ENCODE data around the gene GOSR2. TPM values are rescaled to one million over a fixed set of nuclear protein-coding genes. Genes with fewer than 3 reads are reported as not detected.
A peak's percentile ranks its signal among the peaks of the same experiment; 100 is the strongest.
"Not testable (repeated sequence)": the region's sequence is repeated elsewhere in the genome, so short reads cannot be mapped to it uniquely, and the experiment has no call there.

GOSR2 gene
- total RNA-seq, 2 donors from 2014 or later = 30.9 to 94.8 TPM

GRCh38 chr17:46951706-46952105, 28.7 kb downstream of the GOSR2 start:
- ATAC-seq (ENCODE audit: insufficient number of reproducible peaks, low FRiP score, low read depth) (no peak), DNase-seq (ENCODE audit: low spot score) (no peak)
- no peak for TF ChIP-seq CTCF (IDR thresholded peaks at IDR 0.05)
- no peak overlapping the region for H3K4me3 ChIP-seq
- no peaks in the 10 kb centered on the region for H3K4me1 ChIP-seq (ENCODE audit: control insufficient read depth in 1 of 2, low read depth in 2 of 2)
- no peaks in the 10 kb centered on the region for H3K27me3 ChIP-seq (replicated peaks; ENCODE audit: insufficient read depth)
- H3K36me3 ChIP-seq = no peaks in the 10 kb centered on the region
- no peak overlapping the region for H3K27ac ChIP-seq
- no peaks in the 10 kb centered on the region for H3K9me3 ChIP-seq

- Histone ChIP-seq H3K4me3 (no peak overlapping the region), H3K4me1 (ENCODE audit: control insufficient read depth in 1 of 2, low read depth in 2 of 2) (no peaks in the 10 kb centered on the region), H3K27me3 (replicated peaks; ENCODE audit: insufficient read depth) (no peaks in the 10 kb centered on the region), H3K27ac (no peak overlapping the region), H3K9me3 (no peaks in the 10 kb centered on the region), H3K36me3 (no peaks in the 10 kb centered on the region)
- no peak for DNase-seq (ENCODE audit: low spot score)
- no peak for ATAC-seq (ENCODE audit: insufficient number of reproducible peaks, low FRiP score, low read depth)
- no peak for TF ChIP-seq CTCF (IDR thresholded peaks at IDR 0.05)
These were observed 29.2 kb downstream of the GOSR2 start for GRCh38 chr17:46952115-46952514.

GRCh38 chr17:46953191-46953590, 30.2 kb downstream of the GOSR2 start:
- not testable (repeated sequence) for H3K27ac ChIP-seq; DNase-seq (ENCODE audit: low spot score); H3K27me3 ChIP-seq (replicated peaks; ENCODE audit: insufficient read depth); H3K9me3 ChIP-seq; H3K4me1 ChIP-seq (ENCODE audit: control insufficient read depth in 1 of 2, low read depth in 2 of 2); H3K36me3 ChIP-seq; H3K4me3 ChIP-seq; ATAC-seq (ENCODE audit: insufficient number of reproducible peaks, low FRiP score, low read depth)

- DNase-seq (ENCODE audit: low spot score) = no peak
- no peaks in the 10 kb centered on the region for H3K9me3 ChIP-seq
- no peak for TF ChIP-seq CTCF (IDR thresholded peaks at IDR 0.05)
These were observed 35.2 kb downstream of the GOSR2 start for GRCh38 chr17:46958041-46958591.

GRCh38 chr17:46960152-46960551, 37.2 kb downstream of the GOSR2 start:
- ATAC-seq (ENCODE audit: insufficient number of reproducible peaks, low FRiP score, low read depth) = no peak
- Histone ChIP-seq H3K4me1 (ENCODE audit: control insufficient read depth in 1 of 2, low read depth in 2 of 2) (no peaks in the 10 kb centered on the region), H3K4me3 (no peak overlapping the region), H3K27ac (no peak overlapping the region), H3K27me3 (replicated peaks; ENCODE audit: insufficient read depth) (no peaks in the 10 kb centered on the region), H3K9me3 (no peaks in the 10 kb centered on the region), H3K36me3 (no peaks in the 10 kb centered on the region)
- TF ChIP-seq CTCF (IDR thresholded peaks at IDR 0.05) = no peak
- DNase-seq (ENCODE audit: low spot score) = no peak

More at GRCh38 chr17:46958041-46958591, 35.2 kb downstream of the GOSR2 start:
- H3K36me3 ChIP-seq = no peaks in the 10 kb centered on the region
- H3K27me3 ChIP-seq (replicated peaks; ENCODE audit: insufficient read depth) = no peaks in the 10 kb centered on the region
- no peaks in the 10 kb centered on the region for H3K4me1 ChIP-seq (ENCODE audit: control insufficient read depth in 1 of 2, low read depth in 2 of 2)
- no peak overlapping the region for H3K4me3 ChIP-seq
- no peak for ATAC-seq (ENCODE audit: insufficient number of reproducible peaks, low FRiP score, low read depth)
- H3K27ac ChIP-seq = no peak overlapping the region

GRCh38 chr17:46962374-46962790, 39.4 kb downstream of the GOSR2 start:
- no peaks in the 10 kb centered on the region for H3K27me3 ChIP-seq (replicated peaks; ENCODE audit: insufficient read depth)
- no peaks in the 10 kb centered on the region for H3K36me3 ChIP-seq
- peak overlapping the region in 1 of 2 donors; percentile 32 for H3K27ac ChIP-seq
- H3K4me1 ChIP-seq (ENCODE audit: control insufficient read depth in 1 of 2, low read depth in 2 of 2) = no peaks in the 10 kb centered on the region
- TF ChIP-seq CTCF (IDR thresholded peaks at IDR 0.05) = no peak
- ATAC-seq (ENCODE audit: insufficient number of reproducible peaks, low FRiP score, low read depth) = peak; percentile 63
- no peak overlapping the region for H3K4me3 ChIP-seq
- no peak for DNase-seq (ENCODE audit: low spot score)
- H3K9me3 ChIP-seq = no peaks in the 10 kb centered on the region
